Lower lobe of right lung (tissue), 2 donors: ENCODE data around the gene CNR2. TPM values are rescaled to one million over a fixed set of nuclear protein-coding genes. Genes with fewer than 3 reads are reported as not detected.

Experiments used
- ATAC-seq, 2 donors: fragments of 200-7000 bp; cut with Tn5 transposase; one replicate each; pipeline ENCODE4 v1.9.1; 2020 to 2022; ENCODE audit warnings: mild to moderate bottlenecking in 2 of 2, moderate library complexity in 2 of 2
- DNase-seq: peaks from one replicate; pipeline ENCODE4 v3.0.0-alpha.2; 2020
- H3K27ac ChIP-seq: fragments of 200-600 bp; one replicate; pipeline ENCODE4 v1.8.0; 2022
- H3K27me3 ChIP-seq: fragments of 200-600 bp; one replicate; pipeline ENCODE4 v1.8.0; 2022; ENCODE audit warnings: low read depth
- H3K36me3 ChIP-seq: fragments of 200-600 bp; one replicate; pipeline ENCODE4 v1.8.0; 2022; ENCODE audit warnings: mild to moderate bottlenecking
- H3K4me1 ChIP-seq: fragments of 200-600 bp; one replicate; pipeline ENCODE4 v1.8.0; 2022
- H3K4me3 ChIP-seq: fragments of 200-600 bp; one replicate; pipeline ENCODE4 v1.8.0; 2022; ENCODE audit warnings: mild to moderate bottlenecking
- H3K9me3 ChIP-seq: fragments of 200-600 bp; one replicate; pipeline ENCODE4 v1.8.0; 2022
- CTCF ChIP-seq: fragments of 200-600 bp; IDR thresholded peaks from one replicate; pipeline ENCODE4 v1.8.0; 2022; ENCODE audit warnings: antibody characterized with exemption, mild to moderate bottlenecking
- intact Hi-C: fragments of 100-400 bp; cut with DNase I; formaldehyde crosslinking; loops from one replicate; pipeline ENCODE4 v1.11.0; 2022
- total RNA-seq: library from RNA; stranded (reverse); fragmentation: NEBNext Ultra II Directional; extraction: Animal tissue kit (Norgen Biotek cat#: 25700); gene quantifications from one replicate; pipeline ENCODE4 v1.2.1, GENCODE V29; 2021
- donor health status: DM: no; HTN: yes; CAD: no; lungs with severe emphysema.

Gene CNR2
- total RNA-seq, 1 donor from 2014 or later, result not detected

- DNase-seq (no peak), ATAC-seq (no peak)
- no peaks in the 10 kb centered on the region for H3K27me3 ChIP-seq
- no peaks in the 10 kb centered on the region for H3K9me3 ChIP-seq
- intact Hi-C loops, result no loop called here
- peaks cover 14% of the 10 kb centered on the region for H3K4me1 ChIP-seq
- H3K4me3 ChIP-seq, result no peak overlapping the region
- H3K36me3 ChIP-seq, result no peaks in the 10 kb centered on the region
- no peak for TF ChIP-seq CTCF
- H3K27ac ChIP-seq, result no peak overlapping the region
Observed at GRCh38 chr1:23924601-23925000, 11.4 kb upstream of the CNR2 start.

GRCh38 chr1:23923592-23924499, 10.7 kb upstream of the CNR2 start:
- intact Hi-C loops, result no loop called here
- TF ChIP-seq CTCF, result no peak
- H3K27me3 ChIP-seq, result no peaks in the 10 kb centered on the region
- DNase-seq, result no peak
- H3K36me3 ChIP-seq, result no peaks in the 10 kb centered on the region
- no peak overlapping the region for H3K4me3 ChIP-seq
- ATAC-seq, result no peak
- no peaks in the 10 kb centered on the region for H3K9me3 ChIP-seq
- H3K4me1 ChIP-seq, result peaks cover 19% of the 10 kb centered on the region
- no peak overlapping the region for H3K27ac ChIP-seq

GRCh38 chr1:23922321-23922943, 9.3 kb upstream of the CNR2 start:
- DNase-seq (no peak), ATAC-seq (no peak)
- Histone ChIP-seq H3K4me3 (no peak overlapping the region), H3K9me3 (no peaks in the 10 kb centered on the region), H3K4me1 (peaks cover 19% of the 10 kb centered on the region), H3K27ac (no peak overlapping the region), H3K36me3 (no peaks in the 10 kb centered on the region), H3K27me3 (no peaks in the 10 kb centered on the region)
- TF ChIP-seq CTCF, result no peak
- intact Hi-C loops, result no loop called here

- Histone ChIP-seq H3K27ac (no peak overlapping the region), H3K9me3 (no peaks in the 10 kb centered on the region), H3K4me3 (no peak overlapping the region), H3K4me1 (peaks cover 19% of the 10 kb centered on the region), H3K27me3 (no peaks in the 10 kb centered on the region), H3K36me3 (no peaks in the 10 kb centered on the region)
- intact Hi-C loops, result no loop called here
- peak; percentile 62 for TF ChIP-seq CTCF
- DNase-seq, result peak; percentile 80
- ATAC-seq, result peak; percentile 94 to 95
Observed at GRCh38 chr1:23916209-23917131, 3.3 kb upstream of the CNR2 start.

GRCh38 chr1:23915466-23915865, 2.3 kb upstream of the CNR2 start:
- Histone ChIP-seq H3K9me3 (no peaks in the 10 kb centered on the region), H3K27ac (no peak overlapping the region), H3K36me3 (no peaks in the 10 kb centered on the region), H3K4me3 (no peak overlapping the region), H3K4me1 (peaks cover 14% of the 10 kb centered on the region), H3K27me3 (no peaks in the 10 kb centered on the region)
- TF ChIP-seq CTCF, result no peak
- DNase-seq (no peak), ATAC-seq (no peak)
- intact Hi-C loops, result no loop called here
